ENCODE results near the gene BABAM2. TPM values are rescaled to one million over a fixed set of nuclear protein-coding genes. Genes with fewer than 3 reads are reported as not detected.

BABAM2 gene
- total RNA-seq, 1 experiment from 2014 or later, result 57.6 TPM

GRCh38 chr2:28209261-28209691 is 318.7 kb downstream of the BABAM2 start:
- no peaks in the 10 kb centered on the region for H3K4me1 Mint-ChIP-seq (ENCODE audit: insufficient read depth, unreplicated experiment)
- POLR2A ChIA-PET, result interaction anchor here (1.5 to 2.0 kb wide), 2 partner anchors 10 to 17 kb away, joined by 3 to 4 read pairs; no protein-coding TSS in a partner anchor
- H3K4me3 Mint-ChIP-seq (ENCODE audit: unreplicated experiment), result no peak overlapping the region
- intact Hi-C loops (cut with micrococcal nuclease), result no loop called here
- CTCF ChIA-PET, result interaction anchor here (0.6 to 1.0 kb wide), 2 partner anchors 9 to 483 kb away, joined by 3 read pairs; no protein-coding TSS in a partner anchor
- no TSS peak for BruUV-seq (replicated peaks)
- no peak for DNase-seq (ENCODE audit: unreplicated experiment)
- no peaks in the 10 kb centered on the region for H3K9me3 Mint-ChIP-seq (ENCODE audit: unreplicated experiment)
- H3K36me3 Mint-ChIP-seq (ENCODE audit: insufficient read depth, unreplicated experiment), result peaks cover 6% of the 10 kb centered on the region
- no peak for TF ChIP-seq CTCF (IDR thresholded peaks at IDR 0.05; ENCODE audit: unreplicated experiment)
- H3K27me3 Mint-ChIP-seq (ENCODE audit: insufficient read depth, unreplicated experiment), result no peaks in the 10 kb centered on the region
- no peak overlapping the region for H3K27ac Mint-ChIP-seq (ENCODE audit: low read depth, unreplicated experiment)

GRCh38 chr2:28209864-28210263 is 319.3 kb downstream of the BABAM2 start:
- ChIA-PET CTCF (no interaction called here), POLR2A (interaction anchor here (2.0 kb wide), 1 partner anchor 10 kb away, joined by 4 read pairs; no protein-coding TSS in a partner anchor)
- Mint-ChIP-seq H3K36me3 (ENCODE audit: insufficient read depth, unreplicated experiment) (peaks cover 6% of the 10 kb centered on the region), H3K4me1 (ENCODE audit: insufficient read depth, unreplicated experiment) (no peaks in the 10 kb centered on the region), H3K27ac (ENCODE audit: low read depth, unreplicated experiment) (no peak overlapping the region), H3K9me3 (ENCODE audit: unreplicated experiment) (no peaks in the 10 kb centered on the region), H3K27me3 (ENCODE audit: insufficient read depth, unreplicated experiment) (no peaks in the 10 kb centered on the region), H3K4me3 (ENCODE audit: unreplicated experiment) (no peak overlapping the region)
- no TSS peak for BruUV-seq (replicated peaks)
- no peak for DNase-seq (ENCODE audit: unreplicated experiment)
- no peak for TF ChIP-seq CTCF (IDR thresholded peaks at IDR 0.05; ENCODE audit: unreplicated experiment)
- intact Hi-C loops (cut with micrococcal nuclease), result no loop called here

- H3K4me3 Mint-ChIP-seq (ENCODE audit: unreplicated experiment), result no peak overlapping the region
- ChIA-PET CTCF (no interaction called here), POLR2A (interaction anchor here (0.6 to 2.0 kb wide), 2 partner anchors 9 to 15 kb away, joined by 4 read pairs; no protein-coding TSS in a partner anchor)
- H3K9me3 Mint-ChIP-seq (ENCODE audit: unreplicated experiment), result no peaks in the 10 kb centered on the region
- no peak overlapping the region for H3K27ac Mint-ChIP-seq (ENCODE audit: low read depth, unreplicated experiment)
- peaks cover 6% of the 10 kb centered on the region for H3K36me3 Mint-ChIP-seq (ENCODE audit: insufficient read depth, unreplicated experiment)
- no peaks in the 10 kb centered on the region for H3K4me1 Mint-ChIP-seq (ENCODE audit: insufficient read depth, unreplicated experiment)
- no peak for TF ChIP-seq CTCF (IDR thresholded peaks at IDR 0.05; ENCODE audit: unreplicated experiment)
- DNase-seq (ENCODE audit: unreplicated experiment), result no peak
- H3K27me3 Mint-ChIP-seq (ENCODE audit: insufficient read depth, unreplicated experiment), result no peaks in the 10 kb centered on the region
- intact Hi-C loops (cut with micrococcal nuclease), result no loop called here
- BruUV-seq (replicated peaks), result no TSS peak
Observed at GRCh38 chr2:28210535-28210934, 320.0 kb downstream of the BABAM2 start.

- H3K4me1 Mint-ChIP-seq (ENCODE audit: insufficient read depth, unreplicated experiment), result no peaks in the 10 kb centered on the region
- no peak overlapping the region for H3K4me3 Mint-ChIP-seq (ENCODE audit: unreplicated experiment)
- ChIA-PET CTCF (no interaction called here), POLR2A (interaction anchor here (0.6 to 2.1 kb wide), 6 partner anchors 8 to 440 kb away, joined by 3 to 8 read pairs (median 4); no protein-coding TSS in a partner anchor)
- no peaks in the 10 kb centered on the region for H3K27me3 Mint-ChIP-seq (ENCODE audit: insufficient read depth, unreplicated experiment)
- DNase-seq (ENCODE audit: unreplicated experiment), result no peak
- intact Hi-C loops (cut with micrococcal nuclease), result no loop called here
- H3K27ac Mint-ChIP-seq (ENCODE audit: low read depth, unreplicated experiment), result no peak overlapping the region
- no TSS peak for BruUV-seq (replicated peaks)
- no peaks in the 10 kb centered on the region for H3K36me3 Mint-ChIP-seq (ENCODE audit: insufficient read depth, unreplicated experiment)
- no peak for TF ChIP-seq CTCF (IDR thresholded peaks at IDR 0.05; ENCODE audit: unreplicated experiment)
- no peaks in the 10 kb centered on the region for H3K9me3 Mint-ChIP-seq (ENCODE audit: unreplicated experiment)
Observed at GRCh38 chr2:28216331-28216730, 325.8 kb downstream of the BABAM2 start.

Measured in MCF 10A (cell line).